Hepatocyte (in vitro differentiated cells): ENCODE results near the gene SGPP1.

Experiments used
- CTCF ChIP-seq: fragments of 200-600 bp; sonication (generic); IDR thresholded peaks from 2 replicates; pipeline ENCODE4 v1.5.1; 2016; ENCODE audit warnings: antibody characterized with exemption, mild to moderate bottlenecking; ENCODE audit not compliant: poor library complexity
- EZH2phosphoT487 ChIP-seq: fragments of 200-600 bp; sonication (generic); IDR thresholded peaks from one replicate; pipeline ENCODE4 v1.6.1; 2018; ENCODE audit warnings: antibody characterized with exemption, mild to moderate bottlenecking, low read depth, moderate library complexity; ENCODE audit not compliant: unreplicated experiment, severe bottlenecking

- TF ChIP-seq EZH2phosphoT487 (no peak), CTCF (no peak)
Measured at GRCh38 chr14:63773504-63773903, 45.6 kb upstream of the SGPP1 start.
